Esophagus muscularis mucosa (tissue), 4 donors: ENCODE data around the gene TRIM33. TPM values are rescaled to one million over a fixed set of nuclear protein-coding genes. Genes with fewer than 3 reads are reported as not detected.
A peak's percentile ranks its signal among the peaks of the same experiment; 100 is the strongest.

Source experiments
- DNase-seq: peaks from one replicate; pipeline ENCODE4 v3.0.0-alpha.2; 2017; ENCODE audit errors: extremely low spot score
- H3K27ac ChIP-seq, 4 donors: fragments of 200-600 bp; sonication (generic); replicated peaks in 1 of 4; 1 replicate in 3 of 4; 2 replicates in 1 of 4; pipeline ENCODE4 v1.5.1; 2016 to 2019; ENCODE audit warnings: mild to moderate bottlenecking in 1 of 4
- H3K27me3 ChIP-seq, 4 donors: fragments of 200-600 bp; sonication (generic); one replicate each; pipeline versions ENCODE4 v1.5.1 to v1.6.0; 2016 to 2019
- H3K36me3 ChIP-seq, 4 donors: fragments of 200-600 bp; sonication (generic); one replicate each; pipeline ENCODE4 v1.5.1; 2016 to 2019
- H3K4me1 ChIP-seq, 4 donors: fragments of 200-600 bp; sonication (generic); one replicate each; pipeline ENCODE4 v1.5.1; 2016 to 2019
- H3K4me3 ChIP-seq, 4 donors: fragments of 200-600 bp; sonication (generic); 1 replicate in 2 of 4; 2 replicates in 2 of 4; pipeline ENCODE4 v1.5.1; 2016 to 2019; ENCODE audit warnings: mild to moderate bottlenecking in 4 of 4, moderate library complexity in 1 of 4
- H3K9me3 ChIP-seq, 4 donors: fragments of 200-600 bp; sonication (generic); 1 replicate in 3 of 4; 2 replicates in 1 of 4; pipeline ENCODE4 v1.5.1; 2016 to 2019
- CTCF ChIP-seq, 3 experiments: fragments of 200-600 bp in 2 of 3; fragments of 450-650 bp in 1 of 3; sonication (generic) in 2 of 3; IDR thresholded peaks; one replicate each; pipeline ENCODE4 v1.5.1; 2017 to 2019; ENCODE audit warnings: antibody characterized with exemption in 3 of 3, mild to moderate bottlenecking in 2 of 3, moderate library complexity in 1 of 3
- EP300 ChIP-seq: sonication (generic); formaldehyde crosslinking; IDR thresholded peaks from one replicate; pipeline ENCODE4 v1.6.1; 2017; ENCODE audit warnings: antibody characterized with exemption
- POLR2A ChIP-seq: fragments of 450-650 bp; IDR thresholded peaks from one replicate; pipeline ENCODE4 v1.6.1; 2017; ENCODE audit warnings: antibody characterized with exemption, moderate library complexity, mild to moderate bottlenecking, low read depth
- POLR2AphosphoS5 ChIP-seq, 2 donors: sonication (generic); formaldehyde crosslinking; IDR thresholded peaks; one replicate each; pipeline ENCODE4 v1.6.1; 2017; ENCODE audit warnings: antibody characterized with exemption in 2 of 2
- WGBS: methylation state at CpG from one replicate; pipeline ENCODE4 v1.1.5; 2018; 5-methylcytosine and 5-hydroxymethylcytosine counted together
- intact Hi-C: fragments of 100-400 bp; cut with DNase I; formaldehyde crosslinking; loops from one replicate; pipeline ENCODE4 v1.15.1; 2023
- total RNA-seq, 4 donors: library from RNA; depleted of rRNA; stranded (reverse); fragments of >200 nt; gene quantifications; one replicate each; pipeline versions ENCODE4 v1.1.0 to v1.2.1, GENCODE V29; 2016

TRIM33 gene
- total RNA-seq, 4 donors from 2014 or later, result 28.0 to 36.6 (median 29.5) TPM

- Histone ChIP-seq H3K9me3 (peaks cover 0 to 15% (median 10%) of the 10 kb centered on the region in 4 donors), H3K27me3 (no peaks in the 10 kb centered on the region), H3K27ac (no peak overlapping the region), H3K4me1 (no peaks in the 10 kb centered on the region), H3K4me3 (no peak overlapping the region), H3K36me3 (no peaks in the 10 kb centered on the region)
- TF ChIP-seq POLR2AphosphoS5 (IDR thresholded peaks at IDR 0.05) (no peak), CTCF (IDR thresholded peaks at IDR 0.05) (no peak), POLR2A (no peak), EP300 (no peak)
- intact Hi-C loops, result loop anchor here (10.0 kb wide), 1 partner anchor 45 kb away; no protein-coding TSS in a partner anchor
- no peak for DNase-seq
- 38% methylated on average over 1 of the region's 1 CpG for WGBS
Measured at GRCh38 chr1:114359791-114360190, 151.2 kb downstream of the TRIM33 start.

- Histone ChIP-seq H3K36me3 (no peaks in the 10 kb centered on the region), H3K4me3 (no peak overlapping the region), H3K4me1 (peaks cover 12 to 22% (median 16%) of the 10 kb centered on the region in 4 donors), H3K27me3 (no peaks in the 10 kb centered on the region), H3K27ac (no peak overlapping the region), H3K9me3 (no peaks in the 10 kb centered on the region)
- 97% methylated on average over 3 of the region's 3 CpGs for WGBS
- DNase-seq, result no peak
- TF ChIP-seq POLR2A (no peak), EP300 (no peak), CTCF (IDR thresholded peaks at IDR 0.05) (no peak), POLR2AphosphoS5 (IDR thresholded peaks at IDR 0.05) (no peak)
- intact Hi-C loops, result loop anchor here (10.0 kb wide), 1 partner anchor 50 kb away; no protein-coding TSS in a partner anchor
Measured at GRCh38 chr1:114355240-114355639, 155.8 kb downstream of the TRIM33 start.

GRCh38 chr1:114353262-114353661, 157.7 kb downstream of the TRIM33 start:
- intact Hi-C loops, result loop anchor here (10.0 kb wide), 1 partner anchor 52 kb away; no protein-coding TSS in a partner anchor

GRCh38 chr1:114352797-114353196, 158.2 kb downstream of the TRIM33 start:
- TF ChIP-seq CTCF (IDR thresholded peaks at IDR 0.05) (no peak), POLR2A (no peak), POLR2AphosphoS5 (IDR thresholded peaks at IDR 0.05) (no peak), EP300 (no peak)
- 66% methylated on average over 6 of the region's 6 CpGs for WGBS
- Histone ChIP-seq H3K4me1 (peaks cover 12 to 22% (median 16%) of the 10 kb centered on the region in 4 donors), H3K27me3 (no peaks in the 10 kb centered on the region), H3K9me3 (no peaks in the 10 kb centered on the region), H3K36me3 (no peaks in the 10 kb centered on the region), H3K27ac (peak overlapping the region in 2 of 4 donors; percentile 30 to 45), H3K4me3 (no peak overlapping the region)
- intact Hi-C loops, result loop anchor here (10.0 kb wide), 1 partner anchor 52 kb away; no protein-coding TSS in a partner anchor
- peak; percentile 47 for DNase-seq

More at GRCh38 chr1:114353262-114353661, 157.7 kb downstream of the TRIM33 start:
- no peaks in the 10 kb centered on the region for H3K36me3 ChIP-seq
- peak overlapping the region in 2 of 4 donors; percentile 30 to 45 for H3K27ac ChIP-seq
- peaks cover 12 to 22% (median 16%) of the 10 kb centered on the region in 4 donors for H3K4me1 ChIP-seq
- WGBS, result 15% methylated on average over 4 of the region's 4 CpGs
- H3K4me3 ChIP-seq, result no peak overlapping the region
- TF ChIP-seq POLR2AphosphoS5 (IDR thresholded peaks at IDR 0.05) (peak in 1 of 2 donors; percentile 27), EP300 (no peak), POLR2A (no peak)
- no peaks in the 10 kb centered on the region for H3K9me3 ChIP-seq
- no peaks in the 10 kb centered on the region for H3K27me3 ChIP-seq
- peak; percentile 93 for DNase-seq

- Histone ChIP-seq H3K4me1 (peaks cover 19 to 30% (median 24%) of the 10 kb centered on the region in 4 donors), H3K27me3 (no peaks in the 10 kb centered on the region), H3K36me3 (no peaks in the 10 kb centered on the region), H3K4me3 (no peak overlapping the region), H3K9me3 (no peaks in the 10 kb centered on the region), H3K27ac (no peak overlapping the region)
- DNase-seq, result peak; percentile 88
- intact Hi-C loops, result loop anchor here (10.0 kb wide), 1 partner anchor 54 kb away; no protein-coding TSS in a partner anchor
- WGBS, result 95% methylated on average over 10 of the region's 10 CpGs
- TF ChIP-seq EP300 (no peak), CTCF (IDR thresholded peaks at IDR 0.05) (no peak), POLR2A (no peak), POLR2AphosphoS5 (IDR thresholded peaks at IDR 0.05) (no peak)
Measured at GRCh38 chr1:114350731-114351445, 160.1 kb downstream of the TRIM33 start.
